GM12875 (cell line): ENCODE results near the gene SLC27A3.

Experiments used
- H3K4me3 ChIP-seq: one replicate; pipeline ENCODE4 v1.5.1; 2011; ENCODE audit warnings: low read depth, low read length, control low read depth
- CTCF ChIP-seq: IDR thresholded peaks from 2 replicates; pipeline ENCODE4 v1.5.1; 2011; ENCODE audit warnings: low read depth, mild to moderate bottlenecking, control low read depth, inconsistent platforms, low read length, moderate library complexity, borderline replicate concordance; ENCODE audit not compliant: insufficient read depth

Gene SLC27A3

GRCh38 chr1:153791648-153792253 is 16.5 kb downstream of the SLC27A3 start:
- TF ChIP-seq CTCF, result no peak
- H3K4me3 ChIP-seq, result no peak overlapping the region

- TF ChIP-seq CTCF, result no peak
- no peak overlapping the region for H3K4me3 ChIP-seq
Measured at GRCh38 chr1:153792631-153793041, 17.4 kb downstream of the SLC27A3 start.

- H3K4me3 ChIP-seq, result no peak overlapping the region
- TF ChIP-seq CTCF, result no peak
Measured at GRCh38 chr1:153793261-153793972, 18.2 kb downstream of the SLC27A3 start.

- no peak overlapping the region for H3K4me3 ChIP-seq
- TF ChIP-seq CTCF, result no peak
Measured at GRCh38 chr1:153793973-153794615, 18.9 kb downstream of the SLC27A3 start.

GRCh38 chr1:153794624-153795329 is 19.6 kb downstream of the SLC27A3 start:
- no peak overlapping the region for H3K4me3 ChIP-seq
- no peak for TF ChIP-seq CTCF

- TF ChIP-seq CTCF, result no peak
- H3K4me3 ChIP-seq, result no peak overlapping the region
Measured at GRCh38 chr1:153795330-153795837, 20.2 kb downstream of the SLC27A3 start.
